Hepatocyte (in vitro differentiated cells): Measurements from ENCODE around the gene MACF1. TPM values are rescaled to one million over a fixed set of nuclear protein-coding genes. Genes with fewer than 3 reads are reported as not detected.

Source experiments
- DNase-seq: peaks from one replicate; pipeline ENCODE4 v3.0.0-alpha.2; 2016; ENCODE audit warnings: low spot score
- H2AFZ ChIP-seq: fragments of 200-600 bp; sonication (generic); 2 replicates; pipeline ENCODE4 v1.6.0; 2016; ENCODE audit warnings: antibody characterized with exemption, mild to moderate bottlenecking
- H3K27ac ChIP-seq: fragments of 200-600 bp; sonication (generic); 2 replicates; pipeline ENCODE4 v1.5.1; 2016; ENCODE audit warnings: mild to moderate bottlenecking
- H3K27me3 ChIP-seq: fragments of 200-600 bp; sonication (generic); 2 replicates; pipeline ENCODE4 v1.6.1; 2016
- H3K36me3 ChIP-seq: fragments of 200-600 bp; sonication (generic); replicated peaks from 2 replicates; pipeline ENCODE4 v1.5.1; 2016; ENCODE audit warnings: low read depth; ENCODE audit not compliant: insufficient read depth
- H3K4me1 ChIP-seq: fragments of 200-600 bp; sonication (generic); 2 replicates; pipeline ENCODE4 v1.5.1; 2016; ENCODE audit warnings: mild to moderate bottlenecking, moderate library complexity; ENCODE audit not compliant: insufficient read depth
- H3K4me2 ChIP-seq: fragments of 200-600 bp; sonication (generic); 2 replicates; pipeline ENCODE4 v1.6.0; 2016
- H3K4me3 ChIP-seq: fragments of 200-600 bp; sonication (generic); 2 replicates; pipeline ENCODE4 v1.5.1; 2016; ENCODE audit warnings: mild to moderate bottlenecking
- H3K79me2 ChIP-seq: fragments of 200-600 bp; sonication (generic); 2 replicates; pipeline ENCODE4 v1.6.0; 2017; ENCODE audit warnings: mild to moderate bottlenecking
- H3K9me2 ChIP-seq: fragments of 200-600 bp; sonication (generic); replicated peaks from 2 replicates; pipeline ENCODE4 v1.6.0; 2017; ENCODE audit warnings: mild to moderate bottlenecking; ENCODE audit not compliant: insufficient read depth
- H3K9me3 ChIP-seq: fragments of 200-600 bp; sonication (generic); 2 replicates; pipeline ENCODE4 v1.5.1; 2016; ENCODE audit warnings: low read depth, mild to moderate bottlenecking
- H4K20me1 ChIP-seq: fragments of 200-600 bp; sonication (generic); 2 replicates; pipeline ENCODE4 v1.6.0; 2016; ENCODE audit warnings: mild to moderate bottlenecking; ENCODE audit not compliant: insufficient read depth, poor library complexity, severe bottlenecking
- EZH2 ChIP-seq: fragments of 200-600 bp; sonication (generic); IDR thresholded peaks from 2 replicates; pipeline ENCODE4 v1.6.1; 2016; ENCODE audit warnings: antibody characterized with exemption, mild to moderate bottlenecking, borderline replicate concordance
- EZH2phosphoT487 ChIP-seq: fragments of 200-600 bp; sonication (generic); IDR thresholded peaks from one replicate; pipeline ENCODE4 v1.6.1; 2018; ENCODE audit warnings: antibody characterized with exemption, mild to moderate bottlenecking, low read depth, moderate library complexity; ENCODE audit not compliant: unreplicated experiment, severe bottlenecking
- WGBS: methylation state at CpG from one replicate; pipeline ENCODE4 v1.1.6; 2016; ENCODE audit warnings: low lambda C conversion rate; ENCODE audit errors: missing lambda C conversion rate; 5-methylcytosine and 5-hydroxymethylcytosine counted together
- polyA plus RNA-seq: library from polyadenylated mRNA; unstranded; fragments of >200 nt; fragmentation: Nextera tagmentation; extraction: Ambion mirVana; gene quantifications from 2 replicates; pipeline ENCODE4 v1.2.1, GENCODE V29; 2016
- total RNA-seq: library from RNA; depleted of rRNA; stranded (reverse); fragments of >200 nt; gene quantifications from 2 replicates; pipeline ENCODE4 v1.2.3, GENCODE V29; 2014
- TF ChIP-seq, protein P1 (sequence below): fragments of 200-600 bp; sonication (generic); IDR thresholded peaks from 2 replicates; pipeline ENCODE4 v1.5.1; 2016; ENCODE audit warnings: antibody characterized with exemption, mild to moderate bottlenecking; ENCODE audit not compliant: poor library complexity

The MACF1 gene
- total and polyA plus RNA-seq, 2 experiments from 2014 or later = 47.1 to 136 TPM

DNA sequence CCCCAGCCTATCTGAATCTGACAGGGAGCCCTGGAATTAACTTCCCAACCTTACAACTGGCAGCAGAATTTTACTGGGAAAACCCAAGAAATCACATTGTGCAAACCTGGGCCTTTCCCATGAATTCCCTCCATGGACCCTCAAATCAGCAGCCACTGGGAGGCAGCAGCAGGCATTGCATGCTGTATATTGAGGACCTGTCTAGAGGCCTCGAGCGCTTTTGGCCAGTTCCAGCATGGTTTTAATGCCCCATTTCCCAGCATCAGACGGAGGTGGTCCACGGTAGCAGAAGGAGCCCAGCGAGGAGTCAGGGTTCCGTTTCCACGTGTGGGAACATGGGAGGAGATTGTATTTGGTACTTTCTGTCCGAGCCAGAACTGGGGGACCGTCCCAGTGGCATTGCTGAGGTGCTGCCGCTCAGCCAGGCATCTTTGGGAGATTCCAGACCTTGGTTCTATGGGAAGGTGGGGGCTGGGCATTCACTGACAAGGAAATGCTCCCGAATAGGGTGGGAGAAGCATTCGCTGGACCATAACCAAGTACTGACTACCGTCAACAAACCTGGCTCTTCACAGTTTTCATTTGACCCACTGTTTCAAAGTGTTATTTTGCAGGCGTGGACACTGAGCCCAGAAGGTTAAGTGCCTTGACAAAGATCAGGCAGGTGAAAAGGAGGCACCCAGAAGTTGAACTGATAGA, 302.9 kb downstream of the MACF1 start:
- no peak overlapping the region for H3K4me2 ChIP-seq

DNA sequence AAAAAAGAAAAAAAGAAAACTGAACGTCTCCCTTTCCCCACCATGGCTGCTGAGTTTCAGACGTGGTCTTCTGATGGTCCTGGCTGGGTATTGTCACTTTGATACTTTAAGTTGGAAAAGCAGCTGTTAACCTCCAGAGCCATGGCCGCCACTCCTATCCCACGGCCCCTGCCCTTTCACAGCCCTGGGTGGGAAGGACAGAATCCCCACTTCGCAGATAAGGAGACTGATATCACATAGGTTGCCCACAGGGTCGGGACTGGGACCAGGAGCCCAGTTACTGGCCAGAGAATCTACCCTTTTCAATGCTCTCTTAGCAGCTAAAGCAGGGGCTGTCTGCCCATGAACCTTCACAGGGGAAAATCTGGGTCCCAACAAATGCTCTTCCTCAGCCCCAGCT, 303.8 kb downstream of the MACF1 start:
- no peak overlapping the region for H3K27ac ChIP-seq
- no peak overlapping the region for H3K4me2 ChIP-seq
- no peaks in the 10 kb centered on the region for H3K4me1 ChIP-seq
- TF ChIP-seq, protein P1, sequence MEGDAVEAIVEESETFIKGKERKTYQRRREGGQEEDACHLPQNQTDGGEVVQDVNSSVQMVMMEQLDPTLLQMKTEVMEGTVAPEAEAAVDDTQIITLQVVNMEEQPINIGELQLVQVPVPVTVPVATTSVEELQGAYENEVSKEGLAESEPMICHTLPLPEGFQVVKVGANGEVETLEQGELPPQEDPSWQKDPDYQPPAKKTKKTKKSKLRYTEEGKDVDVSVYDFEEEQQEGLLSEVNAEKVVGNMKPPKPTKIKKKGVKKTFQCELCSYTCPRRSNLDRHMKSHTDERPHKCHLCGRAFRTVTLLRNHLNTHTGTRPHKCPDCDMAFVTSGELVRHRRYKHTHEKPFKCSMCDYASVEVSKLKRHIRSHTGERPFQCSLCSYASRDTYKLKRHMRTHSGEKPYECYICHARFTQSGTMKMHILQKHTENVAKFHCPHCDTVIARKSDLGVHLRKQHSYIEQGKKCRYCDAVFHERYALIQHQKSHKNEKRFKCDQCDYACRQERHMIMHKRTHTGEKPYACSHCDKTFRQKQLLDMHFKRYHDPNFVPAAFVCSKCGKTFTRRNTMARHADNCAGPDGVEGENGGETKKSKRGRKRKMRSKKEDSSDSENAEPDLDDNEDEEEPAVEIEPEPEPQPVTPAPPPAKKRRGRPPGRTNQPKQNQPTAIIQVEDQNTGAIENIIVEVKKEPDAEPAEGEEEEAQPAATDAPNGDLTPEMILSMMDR = no peak
- TF ChIP-seq EZH2phosphoT487 = no peak
- TF ChIP-seq EZH2 = no peak
- no peak overlapping the region for H3K4me3 ChIP-seq
- no peaks in the 10 kb centered on the region for H3K27me3 ChIP-seq
- H2AFZ ChIP-seq = no peak overlapping the region
- no peak for DNase-seq
- no peaks in the 10 kb centered on the region for H3K36me3 ChIP-seq
- WGBS = 80% methylated on average over 6 of the region's 6 CpGs
- H3K9me3 ChIP-seq = no peaks in the 10 kb centered on the region
- no peaks in the 10 kb centered on the region for H3K79me2 ChIP-seq
- no peaks in the 10 kb centered on the region for H4K20me1 ChIP-seq
- H3K9me2 ChIP-seq = no peaks in the 10 kb centered on the region

More for the DNA sequence above, 302.9 kb downstream of the MACF1 start:
- Histone ChIP-seq H3K27ac (no peak overlapping the region), H3K9me2 (no peaks in the 10 kb centered on the region), H3K36me3 (no peaks in the 10 kb centered on the region), H3K4me1 (no peaks in the 10 kb centered on the region), H3K79me2 (no peaks in the 10 kb centered on the region), H3K27me3 (no peaks in the 10 kb centered on the region), H3K9me3 (no peaks in the 10 kb centered on the region), H2AFZ (no peak overlapping the region), H3K4me3 (no peak overlapping the region), H4K20me1 (no peaks in the 10 kb centered on the region)
- DNase-seq = no peak
- TF ChIP-seq, protein P1 = peak; percentile 27
- no peak for TF ChIP-seq EZH2
- TF ChIP-seq EZH2phosphoT487 = no peak
- 72% methylated on average over 14 of the region's 14 CpGs for WGBS

DNA sequence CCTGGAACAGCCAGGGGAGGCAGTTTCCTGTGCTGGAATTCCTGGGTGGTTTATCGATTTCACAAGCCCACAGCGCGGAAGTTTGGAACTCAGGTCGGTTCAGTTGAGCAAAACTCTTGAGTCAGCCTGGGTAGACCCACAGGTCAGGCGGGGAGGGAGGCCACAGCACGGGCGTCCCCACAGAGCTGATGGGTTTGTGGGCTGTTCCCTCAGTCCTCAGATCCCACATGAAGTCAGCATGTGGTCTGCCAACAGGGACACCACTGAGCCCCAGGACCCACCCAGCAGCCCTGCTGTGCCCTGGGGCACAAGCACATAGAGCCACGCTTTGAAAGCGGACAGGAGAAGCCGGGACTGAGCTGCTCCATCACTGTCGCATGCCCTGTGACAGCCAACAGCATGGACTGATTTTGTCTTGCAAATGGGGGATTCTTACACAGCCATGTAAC, 304.4 kb downstream of the MACF1 start:
- Histone ChIP-seq H3K36me3 (no peaks in the 10 kb centered on the region), H3K27ac (no peak overlapping the region), H4K20me1 (no peaks in the 10 kb centered on the region), H3K4me3 (no peak overlapping the region), H3K9me3 (no peaks in the 10 kb centered on the region), H3K27me3 (no peaks in the 10 kb centered on the region), H2AFZ (no peak overlapping the region), H3K4me2 (no peak overlapping the region), H3K9me2 (no peaks in the 10 kb centered on the region), H3K4me1 (no peaks in the 10 kb centered on the region), H3K79me2 (no peaks in the 10 kb centered on the region)
- TF ChIP-seq EZH2phosphoT487 (no peak), EZH2 (no peak)
- TF ChIP-seq, protein P1 = no peak
- 92% methylated on average over 11 of the region's 11 CpGs for WGBS
- no peak for DNase-seq
